ENCODE results near the gene MBTPS1. TPM values are rescaled to one million over a fixed set of nuclear protein-coding genes. Genes with fewer than 3 reads are reported as not detected.

The MBTPS1 gene
- total and polyA plus RNA-seq, 9 of the 15 experiments (the other 6 are each of a cell fraction or from before 2014, with no cell fraction given) = 2.8 to 57.6 (median 43.8) TPM

- Histone ChIP-seq H3K79me2 (ENCODE audit: control insufficient read depth, insufficient read depth, low read length) (no peaks in the 10 kb centered on the region), H3K27me3 (ENCODE audit: control insufficient read depth in 2 of 2, insufficient read depth in 2 of 2, low read length in 2 of 2) (no peaks in the 10 kb centered on the region), H3K9me1 (ENCODE audit: control insufficient read depth, insufficient read depth, low read length) (peaks cover 4% of the 10 kb centered on the region), H3K27ac (ENCODE audit: extremely low read depth, low read depth, low read length) (no peak overlapping the region), H3K4me1 (replicated peaks in 1 of 2; ENCODE audit: control insufficient read depth in 2 of 2, insufficient read depth in 2 of 2, low read length in 2 of 2) (peaks cover 8 to 21% of the 10 kb centered on the region in 2 experiments; a peak in 4 of 5 replicates), H3K4me3 (no peak overlapping the region), H2AFZ (ENCODE audit: low read depth, low read length) (no peak overlapping the region), H4K20me1 (replicated peaks; ENCODE audit: control insufficient read depth, insufficient read depth, low read length) (no peaks in the 10 kb centered on the region; the same call in 1 of the 2 replicates), H3K9ac (ENCODE audit: insufficient read depth in 1 of 2, low read depth in 2 of 2, low read length in 2 of 2) (peak overlapping the region in 1 of 2 experiments; percentile 80; a peak in 1 of 4 replicates), H3K36me3 (ENCODE audit: control insufficient read depth, insufficient read depth, low read length) (peaks cover 78% of the 10 kb centered on the region; the same call in 2 of the 3 replicates), H3K9me3 (replicated peaks; ENCODE audit: control insufficient read depth, insufficient read depth, low read depth, low read length) (no peaks in the 10 kb centered on the region), H3K4me2 (ENCODE audit: insufficient read depth, low read length) (no peak overlapping the region)
- peak in 1 of 4 experiments; percentile 42 for DNase-seq (ENCODE audit: extremely low read depth in 1 of 4, low spot score in 3 of 4)
- ATAC-seq = no peak
- ChIA-PET POLR2A (interaction anchor here (1.1 to 2.1 kb wide), 4 partner anchors 13 to 84 kb away, joined by 3 to 9 read pairs (median 4); partner anchors contain the start of gene SLC38A8), CTCF (ENCODE audit: low intra/inter-chr PET ratio) (no interaction called here)
- in situ Hi-C loops (cut with MboI) = no loop called here
- TF ChIP-seq, protein P1, sequence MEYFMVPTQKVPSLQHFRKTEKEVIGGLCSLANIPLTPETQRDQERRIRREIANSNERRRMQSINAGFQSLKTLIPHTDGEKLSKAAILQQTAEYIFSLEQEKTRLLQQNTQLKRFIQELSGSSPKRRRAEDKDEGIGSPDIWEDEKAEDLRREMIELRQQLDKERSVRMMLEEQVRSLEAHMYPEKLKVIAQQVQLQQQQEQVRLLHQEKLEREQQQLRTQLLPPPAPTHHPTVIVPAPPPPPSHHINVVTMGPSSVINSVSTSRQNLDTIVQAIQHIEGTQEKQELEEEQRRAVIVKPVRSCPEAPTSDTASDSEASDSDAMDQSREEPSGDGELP (CRISPR knock-in tag; IDR thresholded peaks at IDR 0.05; ENCODE audit: borderline replicate concordance) = 0 out of 2 replicates have a peak, but pooled peaks have one; percentile 13
- no peak for TF ChIP-seq FOXA1 (IDR thresholded peaks at IDR 0.05; ENCODE audit: borderline replicate concordance)
- intact Hi-C loops (cut with micrococcal nuclease) = no loop called here
- WGBS (ENCODE audit: insufficient coverage, low coverage, missing lambda C conversion rate) = 88% methylated on average over 13 of the region's 13 CpGs
- BruUV-seq (replicated peaks) = no TSS peak
- FAIRE-seq = no peak
Measured at GRCh38 chr16:84054916-84055315, 61.8 kb downstream of the MBTPS1 start.

GRCh38 chr16:84054271-84054670 lies 62.5 kb downstream of the MBTPS1 start:
- ATAC-seq (no peak), DNase-seq (ENCODE audit: extremely low read depth in 1 of 4, low spot score in 3 of 4) (no peak), FAIRE-seq (no peak)
- in situ Hi-C loops (cut with MboI) = no loop called here
- no peak overlapping the region for H3K4me3 ChIP-seq
- no TSS peak for BruUV-seq (replicated peaks)
- no peaks in the 10 kb centered on the region for H3K27me3 ChIP-seq (ENCODE audit: control insufficient read depth in 2 of 2, insufficient read depth in 2 of 2, low read length in 2 of 2)
- H3K9ac ChIP-seq (ENCODE audit: insufficient read depth in 1 of 2, low read depth in 2 of 2, low read length in 2 of 2) = no peak overlapping the region; a peak in 1 of 4 replicates
- no peak overlapping the region for H2AFZ ChIP-seq (ENCODE audit: low read depth, low read length)
- H3K4me2 ChIP-seq (ENCODE audit: insufficient read depth, low read length) = no peak overlapping the region
- peaks cover 8 to 21% of the 10 kb centered on the region in 2 experiments; a peak in 4 of 5 replicates for H3K4me1 ChIP-seq (replicated peaks in 1 of 2; ENCODE audit: control insufficient read depth in 2 of 2, insufficient read depth in 2 of 2, low read length in 2 of 2)
- intact Hi-C loops (cut with micrococcal nuclease) = no loop called here
- WGBS (ENCODE audit: insufficient coverage, low coverage, missing lambda C conversion rate) = 88% methylated on average over 12 of the region's 16 CpGs
- TF ChIP-seq POLR2G (IDR thresholded peaks at IDR 0.05; ENCODE audit: low read depth, low read length) = 0 out of 2 replicates have a peak, but pooled peaks have one; percentile 3
- TF ChIP-seq MBD2 (IDR thresholded peaks at IDR 0.05; ENCODE audit: borderline replicate concordance, low read depth) = no peak
- H3K36me3 ChIP-seq (ENCODE audit: control insufficient read depth, insufficient read depth, low read length) = peaks cover 77% of the 10 kb centered on the region; the same call in 2 of the 3 replicates
- peaks cover 4% of the 10 kb centered on the region for H3K9me1 ChIP-seq (ENCODE audit: control insufficient read depth, insufficient read depth, low read length)
- H3K9me3 ChIP-seq (replicated peaks; ENCODE audit: control insufficient read depth, insufficient read depth, low read depth, low read length) = no peaks in the 10 kb centered on the region
- H3K79me2 ChIP-seq (ENCODE audit: control insufficient read depth, insufficient read depth, low read length) = no peaks in the 10 kb centered on the region
- H3K27ac ChIP-seq (ENCODE audit: extremely low read depth, low read depth, low read length) = no peak overlapping the region
- ChIA-PET CTCF (ENCODE audit: low intra/inter-chr PET ratio) (no interaction called here), POLR2A (interaction anchor here (1.5 to 2.1 kb wide), 3 partner anchors 12 to 83 kb away, joined by 4 to 9 read pairs (median 4); partner anchors contain the start of gene SLC38A8)
- H4K20me1 ChIP-seq (replicated peaks; ENCODE audit: control insufficient read depth, insufficient read depth, low read length) = no peaks in the 10 kb centered on the region; the same call in 1 of the 2 replicates
